Suprapubic skin (tissue), 4 donors: ENCODE data around the gene PCBD2.

Experiments used
- EP300 ChIP-seq: sonication (generic); formaldehyde crosslinking; IDR thresholded peaks from one replicate; pipeline ENCODE4 v1.6.1; 2017; ENCODE audit warnings: antibody characterized with exemption
- POLR2A ChIP-seq, 2 donors: fragments of 450-650 bp; IDR thresholded peaks; one replicate each; pipeline ENCODE4 v1.6.1; 2017; ENCODE audit warnings: antibody characterized with exemption in 2 of 2, mild to moderate bottlenecking in 2 of 2, moderate library complexity in 2 of 2
- POLR2AphosphoS5 ChIP-seq, 3 donors: sonication (generic); formaldehyde crosslinking; IDR thresholded peaks; one replicate each; pipeline ENCODE4 v1.6.1; 2017; ENCODE audit warnings: antibody characterized with exemption in 3 of 3
- TF ChIP-seq, protein P1 (sequence below), 2 donors: fragments of 200-600 bp in 1 of 2; fragments of 450-650 bp in 1 of 2; sonication (generic) in 1 of 2; IDR thresholded peaks; one replicate each; pipeline ENCODE4 v1.5.1; 2016 to 2019; ENCODE audit warnings: antibody characterized with exemption in 2 of 2, mild to moderate bottlenecking in 1 of 2, moderate library complexity in 1 of 2

- TF ChIP-seq, protein P1, sequence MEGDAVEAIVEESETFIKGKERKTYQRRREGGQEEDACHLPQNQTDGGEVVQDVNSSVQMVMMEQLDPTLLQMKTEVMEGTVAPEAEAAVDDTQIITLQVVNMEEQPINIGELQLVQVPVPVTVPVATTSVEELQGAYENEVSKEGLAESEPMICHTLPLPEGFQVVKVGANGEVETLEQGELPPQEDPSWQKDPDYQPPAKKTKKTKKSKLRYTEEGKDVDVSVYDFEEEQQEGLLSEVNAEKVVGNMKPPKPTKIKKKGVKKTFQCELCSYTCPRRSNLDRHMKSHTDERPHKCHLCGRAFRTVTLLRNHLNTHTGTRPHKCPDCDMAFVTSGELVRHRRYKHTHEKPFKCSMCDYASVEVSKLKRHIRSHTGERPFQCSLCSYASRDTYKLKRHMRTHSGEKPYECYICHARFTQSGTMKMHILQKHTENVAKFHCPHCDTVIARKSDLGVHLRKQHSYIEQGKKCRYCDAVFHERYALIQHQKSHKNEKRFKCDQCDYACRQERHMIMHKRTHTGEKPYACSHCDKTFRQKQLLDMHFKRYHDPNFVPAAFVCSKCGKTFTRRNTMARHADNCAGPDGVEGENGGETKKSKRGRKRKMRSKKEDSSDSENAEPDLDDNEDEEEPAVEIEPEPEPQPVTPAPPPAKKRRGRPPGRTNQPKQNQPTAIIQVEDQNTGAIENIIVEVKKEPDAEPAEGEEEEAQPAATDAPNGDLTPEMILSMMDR (IDR thresholded peaks at IDR 0.05) = no peak
- TF ChIP-seq EP300 (no peak), POLR2A (IDR thresholded peaks at IDR 0.05) (no peak), POLR2AphosphoS5 (IDR thresholded peaks at IDR 0.05) (no peak)
Measured at GRCh38 chr5:134994560-134995156, 89.7 kb downstream of the PCBD2 start.
